ENCODE measurements around the gene PDLIM7. TPM values are rescaled to one million over a fixed set of nuclear protein-coding genes. Genes with fewer than 3 reads are reported as not detected.

Gene PDLIM7
- total and polyA plus RNA-seq, 2 of the 8 experiments (the other 6 are each of a cell fraction or from before 2014, with no cell fraction given): 67.3 to 94.2 TPM

DNA sequence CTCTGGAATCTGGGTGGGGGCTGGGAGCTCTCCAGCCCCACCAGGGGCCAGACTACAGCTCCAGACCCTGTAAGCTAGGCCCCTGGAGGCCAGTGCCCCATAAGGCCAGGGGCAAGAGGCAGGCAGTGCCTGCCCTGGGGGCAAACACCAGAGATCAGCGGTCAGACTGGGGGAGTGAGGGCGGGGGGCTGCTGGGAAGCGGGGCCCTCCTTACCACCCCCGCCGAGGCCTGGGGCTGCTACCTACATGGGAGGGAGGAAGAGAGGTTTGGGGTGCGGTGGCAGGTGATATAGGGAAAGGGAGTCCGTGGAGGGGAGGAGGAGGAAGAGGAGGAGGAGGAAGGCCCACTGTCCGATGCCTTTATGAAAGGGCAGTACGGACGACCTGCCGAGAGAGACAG is 38.0 kb downstream of the PDLIM7 start:
- POLR2A ChIA-PET (ENCODE audit: partially characterized antibody): interaction anchor here (0.9 to 67.5 kb wide), 3 partner anchors 10 to 58 kb away, joined by 3 to 3349 read pairs (median 3349); partner anchors contain the start of genes DBN1, DDX41, DOK3 and PDLIM7
- no peak overlapping the region for H2BK20ac ChIP-seq (ENCODE audit: low read length)
- H3K4me1 ChIP-seq (replicated peaks in 1 of 4; ENCODE audit: control insufficient read depth in 3 of 4, insufficient read depth in 4 of 4, low read length in 3 of 4): peaks cover 0 to 11% (median 5%) of the 10 kb centered on the region in 4 experiments; a peak in 4 of 7 replicates
- H3K56ac ChIP-seq (replicated peaks; ENCODE audit: insufficient read length, low read depth, low read length): no peak overlapping the region
- no peak overlapping the region for H2BK12ac ChIP-seq (ENCODE audit: low read depth, low read length)
- no peak overlapping the region for H3K4me3 ChIP-seq (ENCODE audit: extremely low read depth in 1 of 4, insufficient read depth in 2 of 4, low read depth in 3 of 4, low read length in 4 of 4)
- no peak overlapping the region for H2AK5ac ChIP-seq (ENCODE audit: low read depth, low read length)
- H2AFZ ChIP-seq (ENCODE audit: low read length): no peak overlapping the region
- no peaks in the 10 kb centered on the region for H3K27me3 ChIP-seq (replicated peaks in 1 of 4; ENCODE audit: control insufficient read depth in 3 of 4, extremely low read depth in 1 of 4, insufficient read depth in 3 of 4, low read length in 3 of 4)
- no peak for TF ChIP-seq BRCA1 (IDR thresholded peaks at IDR 0.05; ENCODE audit: low read depth, low read length)
- 0 out of 3 replicates have a peak, but pooled peaks of 1 of the 2 experiments have one; percentile 0 for TF ChIP-seq POLR2A (IDR thresholded peaks at IDR 0.05; ENCODE audit: control extremely low read depth in 1 of 2, low read depth in 2 of 2, low read length in 2 of 2)
- no peak for TF ChIP-seq NRF1 (IDR thresholded peaks at IDR 0.05; ENCODE audit: low read depth, low read length)
- no peak overlapping the region for H3K14ac ChIP-seq (ENCODE audit: insufficient read length)
- DNase-seq (ENCODE audit: low read depth in 1 of 2, low spot score in 2 of 2) (no peak), FAIRE-seq (no peak)
- no peak overlapping the region for H2BK120ac ChIP-seq (replicated peaks; ENCODE audit: low read depth, low read length)
- no peak overlapping the region for H4K8ac ChIP-seq (ENCODE audit: extremely low read depth, insufficient read depth, low read length)
- no peak overlapping the region for H2BK5ac ChIP-seq (ENCODE audit: low read depth, low read length)
- peaks cover 0 to 4% of the 10 kb centered on the region in 2 experiments; a peak in 2 of 4 replicates for H3K79me2 ChIP-seq (ENCODE audit: control insufficient read depth in 1 of 2, insufficient read depth in 2 of 2, low read length in 2 of 2)
- H4K91ac ChIP-seq (replicated peaks; ENCODE audit: insufficient read length, low read length): no peak overlapping the region
- H4K5ac ChIP-seq (ENCODE audit: insufficient read length, low read depth, low read length): no peak overlapping the region
- H3K9ac ChIP-seq (replicated peaks in 1 of 4; ENCODE audit: extremely low read depth in 1 of 4, low read depth in 3 of 4, low read length in 3 of 4): no peak overlapping the region
- H4K20me1 ChIP-seq (replicated peaks in 1 of 2; ENCODE audit: control insufficient read depth in 1 of 2, insufficient read depth in 2 of 2, low read length in 2 of 2): peaks cover 27 to 41% of the 10 kb centered on the region in 2 experiments
- peaks cover 3% of the 10 kb centered on the region; the same call in 1 of the 2 replicates for H3K79me1 ChIP-seq (ENCODE audit: low read depth, low read length)
- H3K23ac ChIP-seq (ENCODE audit: insufficient read length): no peak overlapping the region
- CTCF ChIA-PET (ENCODE audit: partially characterized antibody): interaction anchor here (1.4 to 5.5 kb wide), 4 partner anchors 12 to 81 kb away, joined by 3 to 64 read pairs (median 11); partner anchors contain the start of gene DBN1
- peaks cover 9% of the 10 kb centered on the region; the same call in 1 of the 2 replicates for H3K23me2 ChIP-seq (ENCODE audit: low read depth, low read length)
- no peaks in the 10 kb centered on the region for H3K9me3 ChIP-seq (ENCODE audit: insufficient read depth in 2 of 2, low read depth in 1 of 2, low read length in 1 of 2)
- no peak overlapping the region for H3K18ac ChIP-seq (ENCODE audit: extremely low read depth, low read length)
- 100% methylated on average over 5 of the region's 11 CpGs; no CpG with 5 or more reads in 1 of the 2 experiments for WGBS, 2 experiments (ENCODE audit: extremely low coverage in 1 of 2, insufficient coverage in 1 of 2, insufficient read length in 1 of 2, insufficient replicate concordance in 2 of 2, low coverage in 1 of 2, low lambda C conversion rate in 2 of 2, missing lambda C conversion rate in 1 of 2)
- H3K4me2 ChIP-seq (ENCODE audit: insufficient read depth in 1 of 2, low read depth in 2 of 2, low read length in 2 of 2): no peak overlapping the region
- peaks cover 22 to 61% (median 50%) of the 10 kb centered on the region in 4 experiments for H3K36me3 ChIP-seq (ENCODE audit: control insufficient read depth in 2 of 4, insufficient read depth in 4 of 4, low read length in 3 of 4)
- no peak overlapping the region for H2BK15ac ChIP-seq (ENCODE audit: low read length)
- H3K27ac ChIP-seq (ENCODE audit: low read depth, low read length): no peak overlapping the region
- H3K4ac ChIP-seq (replicated peaks; ENCODE audit: insufficient read length, low read depth, low read length): no peak overlapping the region

Measured in H1 (cell line).